ENCODE results near the gene SOX18.

SOX18 gene

DNA sequence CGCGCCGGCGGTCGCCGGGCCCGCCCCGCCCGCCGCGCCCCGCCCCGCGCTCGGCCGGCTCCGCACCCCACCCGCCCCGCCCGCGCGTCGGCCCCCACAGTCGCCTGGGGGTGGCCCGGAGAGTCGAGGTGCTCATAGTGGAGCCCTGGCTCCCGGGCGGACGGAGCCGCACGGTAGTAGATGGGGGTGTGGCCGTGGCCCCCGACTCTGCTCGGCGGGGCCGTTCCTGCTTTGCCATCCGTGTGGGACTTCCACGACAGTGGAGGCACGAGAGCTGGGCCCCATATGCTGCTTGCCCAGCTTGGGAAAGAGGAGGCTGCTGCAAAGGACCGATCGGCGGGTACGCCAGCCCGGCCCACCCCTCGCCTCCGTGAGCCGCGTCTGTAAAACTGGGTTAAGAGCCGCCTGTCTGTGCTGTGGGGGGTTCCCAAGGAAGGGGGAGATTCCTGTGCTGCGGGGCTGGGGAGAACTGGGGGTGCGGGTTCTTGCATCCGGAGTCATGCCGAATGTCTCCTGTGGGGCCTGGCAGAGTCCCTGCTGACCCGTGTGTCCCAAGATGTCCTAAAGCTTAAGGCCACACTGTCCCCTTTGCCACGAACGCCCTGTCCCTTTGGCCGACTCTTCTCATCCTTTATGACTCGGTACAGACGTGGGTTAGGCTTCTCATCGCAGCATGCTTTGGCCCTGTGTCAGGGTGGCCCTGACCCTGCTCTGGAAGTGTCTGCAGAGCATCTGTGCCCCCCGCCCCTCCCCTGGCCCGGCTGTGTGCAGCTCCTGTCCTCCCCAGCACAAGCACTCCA is 30.8 kb upstream of the SOX18 start, which contains the start of gene OPRL1:
Gene OPRL1 (plus strand): TSS at position 70 of the 800 bp plus-strand sequence. CDS start 12,639 bp downstream, outside the sequence.
- DNase-seq (ENCODE audit: low spot score) = no peak

DNA sequence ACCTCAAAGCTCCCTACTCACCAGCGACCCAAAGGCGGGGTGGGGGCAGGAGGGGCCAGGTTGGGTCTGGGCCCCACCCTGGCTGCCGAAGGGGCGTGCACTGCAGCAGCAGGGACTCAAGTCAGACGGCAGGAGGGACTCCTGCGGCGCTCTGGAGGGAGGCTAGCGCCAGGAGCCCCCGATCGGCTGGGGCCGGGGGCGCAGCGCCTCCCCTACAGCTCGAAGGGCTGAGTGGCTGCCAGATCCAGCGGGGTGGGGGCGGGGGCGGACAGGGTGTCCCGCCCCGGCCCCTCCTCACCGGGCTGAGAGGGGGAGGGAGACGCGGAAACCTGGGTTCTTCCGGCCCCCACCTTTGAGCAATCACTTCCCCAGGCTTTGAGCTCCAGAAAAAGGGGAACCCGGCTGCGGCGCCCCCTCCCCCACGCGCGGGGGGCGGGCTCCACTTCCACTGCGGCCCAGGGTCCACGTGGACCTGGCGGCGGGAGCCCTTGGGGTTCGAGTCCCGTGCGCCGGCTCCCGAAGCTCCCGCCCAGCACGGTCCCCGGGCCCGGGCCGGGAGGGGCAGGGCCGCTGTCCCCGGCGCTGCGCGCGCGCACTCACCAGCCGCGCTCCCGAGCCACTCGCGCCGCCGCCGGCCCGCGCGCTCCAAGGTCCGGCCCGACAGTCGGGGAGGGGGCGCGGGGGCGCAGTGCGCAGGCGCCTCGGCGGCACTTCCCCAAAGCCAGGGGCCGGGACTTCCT is 30.0 kb upstream of the SOX18 start, which contains the start of gene RGS19:
Gene RGS19 (minus strand): TSS at position 246 of the 740 bp plus-strand sequence. CDS start 2,632 bp downstream, outside the sequence.
- DNase-seq (ENCODE audit: low spot score) = peak; percentile 67

GRCh38 chr20:64078934-64079272 is 29.5 kb upstream of the SOX18 start:
- no peak for DNase-seq (ENCODE audit: low spot score)

DNA sequence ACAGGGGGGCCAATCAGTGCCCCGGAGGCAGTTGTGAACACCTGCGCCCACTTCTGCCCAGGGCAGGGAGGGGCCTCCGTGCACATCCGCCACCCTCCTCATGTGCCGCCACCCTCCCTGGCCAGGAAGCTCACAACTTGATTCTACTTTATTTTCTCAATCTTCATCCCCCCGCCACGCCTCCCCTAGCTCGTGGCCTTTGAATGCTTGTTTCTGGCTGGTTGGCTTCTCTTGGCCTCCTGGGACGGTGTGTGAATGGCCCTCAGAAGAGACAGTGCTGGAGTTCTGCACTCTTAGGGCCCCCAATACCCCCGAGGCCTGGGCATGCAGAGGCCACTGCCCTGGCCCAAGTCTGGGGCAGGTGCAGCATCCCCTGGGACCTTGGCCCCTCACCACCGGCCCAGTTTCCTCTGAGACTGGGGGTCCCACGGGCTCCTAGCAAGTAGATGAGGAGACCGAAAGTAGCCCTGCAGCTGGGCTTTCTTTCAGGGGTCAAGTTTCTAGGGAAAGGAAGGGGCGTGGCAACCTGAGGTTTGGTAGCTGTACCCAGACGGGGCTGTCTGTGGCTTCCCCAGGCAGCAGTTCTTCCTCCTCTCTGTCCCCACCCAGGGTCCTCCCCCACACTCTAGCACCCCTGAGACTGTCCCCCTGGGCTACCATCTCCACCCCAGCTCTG is 28.6 kb upstream of the SOX18 start:
- peak; percentile 61 for DNase-seq (ENCODE audit: low spot score)

DNA sequence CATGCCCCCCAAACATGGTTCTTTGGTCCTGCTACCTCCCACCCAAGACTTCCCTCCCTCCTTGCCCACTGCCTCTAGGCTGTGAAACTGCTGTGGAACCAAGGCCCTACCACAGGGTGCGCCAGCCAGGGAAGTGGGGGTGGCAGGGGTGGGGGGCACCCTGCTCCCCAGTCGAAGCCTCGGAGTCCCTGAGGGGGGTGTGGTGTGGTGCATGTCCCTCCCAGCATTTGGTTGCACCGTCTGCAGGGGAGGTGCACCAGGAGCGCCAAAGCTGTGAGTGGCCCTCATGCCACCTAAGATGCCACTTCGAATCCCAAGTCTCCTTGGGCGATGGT is 28.1 kb upstream of the SOX18 start:
- no peak for DNase-seq (ENCODE audit: low spot score)

DNA sequence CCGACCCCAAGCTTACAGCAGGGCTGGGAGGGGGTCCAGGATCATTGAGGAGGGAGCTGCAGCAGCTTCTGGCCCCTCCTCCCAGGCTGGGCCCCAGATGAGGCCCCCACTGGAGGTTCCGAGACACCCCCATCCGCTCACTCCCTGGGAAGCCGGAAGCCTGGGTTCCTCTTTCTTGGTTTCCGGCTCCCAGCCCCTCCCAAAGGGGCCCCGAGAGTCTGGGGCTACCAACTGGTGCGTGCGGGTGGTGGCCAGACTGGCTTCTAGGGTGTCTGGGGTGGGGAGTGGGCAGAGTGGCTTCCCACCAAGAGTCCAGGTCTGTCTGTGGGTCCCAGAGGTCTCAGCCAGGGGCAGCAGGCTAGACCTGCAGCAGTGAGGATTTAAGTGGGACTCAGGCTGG is 27.7 kb upstream of the SOX18 start:
- no peak for DNase-seq (ENCODE audit: low spot score)

- DNase-seq (ENCODE audit: low spot score) = no peak
Measured at GRCh38 chr20:64076061-64076997, 26.9 kb upstream of the SOX18 start.

GRCh38 chr20:64075556-64075955 is 26.1 kb upstream of the SOX18 start:
- DNase-seq (ENCODE audit: low spot score) = no peak

DNA sequence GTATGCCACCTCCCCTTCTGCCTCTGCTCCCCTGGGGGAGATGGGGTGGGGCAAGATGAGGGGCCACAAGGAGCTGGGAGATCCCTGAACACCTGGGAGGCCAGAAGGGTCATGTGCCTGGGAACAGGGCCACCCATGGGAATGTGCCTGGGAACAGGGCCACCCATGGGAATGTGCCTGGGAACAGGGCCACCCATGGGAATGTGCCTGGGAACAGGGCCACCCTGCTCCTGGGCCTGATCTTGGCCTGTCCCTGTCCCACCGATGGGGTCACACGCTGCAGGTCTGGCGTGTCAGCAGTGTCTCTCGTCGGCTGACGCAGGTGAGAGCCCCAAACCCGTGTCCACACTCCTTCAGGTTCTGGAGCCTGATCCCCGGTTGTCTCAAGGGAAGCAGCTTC is 25.5 kb upstream of the SOX18 start:
- no peak for DNase-seq (ENCODE audit: low spot score)

DNA sequence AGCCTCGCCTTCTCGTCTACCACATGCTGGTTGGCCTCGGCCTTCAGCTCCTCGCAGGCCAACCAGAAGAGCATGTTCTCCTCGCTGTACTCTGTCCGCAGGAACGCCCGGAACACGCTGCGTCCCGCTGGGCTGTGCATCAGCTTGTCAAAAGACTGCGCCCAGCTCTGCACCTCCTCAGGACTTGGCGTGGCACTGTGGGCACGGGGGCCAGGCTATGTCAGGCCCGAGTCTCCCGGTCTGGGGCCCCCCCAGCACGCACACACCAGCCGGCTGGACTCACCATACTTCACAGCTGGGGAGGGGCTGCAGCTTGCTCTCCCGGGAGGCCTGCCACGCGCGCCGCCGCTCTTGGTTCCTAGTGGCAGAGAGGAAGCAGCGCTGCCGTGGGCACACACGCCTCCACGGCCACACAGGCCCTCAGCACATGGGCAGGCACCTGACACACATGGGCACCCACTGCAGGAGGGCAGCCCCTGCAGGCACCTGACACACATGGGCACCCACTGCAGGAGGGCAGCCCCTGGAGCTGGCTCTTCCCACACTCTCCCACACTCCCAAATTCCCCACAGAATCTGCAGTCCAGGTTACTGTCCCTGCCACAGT is 24.8 kb upstream of the SOX18 start:
- no peak for DNase-seq (ENCODE audit: low spot score)

DNA sequence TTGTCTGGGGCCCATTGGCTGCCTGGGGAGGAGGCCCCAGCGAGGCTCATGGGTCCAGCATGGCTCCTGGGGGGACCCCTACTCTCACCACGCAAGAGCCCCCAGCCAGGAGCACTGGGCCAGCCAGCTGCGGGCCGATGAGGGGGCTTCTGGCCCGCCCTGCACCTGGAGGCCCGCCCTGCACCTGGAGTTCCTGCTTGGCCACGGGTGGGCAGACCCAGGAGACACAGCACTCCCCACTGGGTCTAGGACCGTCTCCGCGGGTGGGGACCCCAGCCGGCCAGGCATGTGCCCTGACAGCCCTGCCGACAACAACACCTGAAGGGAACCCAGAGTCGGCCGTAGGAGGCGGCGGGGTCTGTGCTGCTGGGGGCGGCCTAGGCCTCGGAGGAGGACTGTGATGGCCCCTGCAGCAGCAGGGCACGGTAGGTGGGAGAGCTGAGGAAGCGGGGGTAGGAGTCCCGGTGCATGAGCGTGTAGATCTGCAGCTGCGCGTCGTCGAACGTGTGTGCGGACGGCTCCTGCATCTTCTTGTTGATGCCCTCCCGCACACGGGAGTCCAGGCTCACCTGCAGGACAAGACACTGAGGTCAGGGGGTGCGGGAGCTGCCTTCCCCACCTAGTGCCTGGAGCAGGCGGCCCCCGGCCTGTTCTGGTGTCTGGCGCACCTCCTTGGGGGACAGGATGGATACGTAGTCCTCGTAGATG is 24.2 kb upstream of the SOX18 start:
- DNase-seq (ENCODE audit: low spot score) = no peak

- no peak for DNase-seq (ENCODE audit: low spot score)
Measured at GRCh38 chr20:64072498-64073063, 23.1 kb upstream of the SOX18 start.

DNA sequence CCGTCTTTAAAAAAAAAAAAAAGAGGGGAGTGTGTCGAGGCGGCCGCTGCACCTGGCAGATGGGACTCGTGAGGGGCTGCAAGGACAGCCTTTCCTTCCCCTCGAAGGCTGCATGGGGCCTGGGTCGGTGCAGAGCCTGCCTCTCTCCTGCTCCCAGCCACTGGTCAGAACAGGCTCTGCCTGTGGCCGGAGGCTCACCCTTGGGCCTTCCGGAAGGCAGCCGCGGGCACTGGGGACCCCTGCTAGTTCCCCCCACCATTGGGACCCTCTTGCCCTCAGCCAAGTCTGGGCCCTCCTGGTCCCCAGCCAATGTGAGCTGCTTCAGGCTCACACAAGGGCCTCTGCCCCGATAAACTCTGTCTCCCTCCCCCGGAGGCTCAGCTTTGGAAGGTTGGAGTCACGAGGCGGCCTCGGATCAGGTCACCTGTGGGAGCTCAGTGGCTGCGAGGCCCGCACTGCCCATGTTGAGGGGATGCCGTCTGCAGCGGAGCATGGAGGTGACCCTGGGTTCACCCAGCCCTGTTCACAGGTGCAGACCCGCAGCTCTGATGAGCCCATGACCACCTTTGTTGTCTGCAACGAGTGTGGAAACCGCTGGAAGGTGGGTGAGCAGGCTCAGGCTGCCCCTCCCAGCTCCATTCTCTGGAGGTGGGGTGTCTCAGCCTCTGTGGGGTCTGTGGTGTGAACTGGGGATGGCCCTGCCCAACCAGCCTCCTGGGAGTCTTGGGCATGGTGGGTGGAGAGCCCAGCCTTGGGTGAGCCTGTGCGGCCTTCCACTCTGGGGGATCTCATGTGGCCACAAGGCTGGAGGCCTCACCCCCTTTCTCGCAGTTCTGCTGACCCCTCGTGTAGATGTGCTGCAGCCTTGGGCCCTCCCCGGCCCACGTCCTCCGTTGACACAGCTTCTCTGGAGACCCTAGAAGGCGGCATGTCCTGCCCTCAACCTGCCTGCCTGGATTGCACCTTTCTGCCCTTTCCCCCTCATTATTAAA is 22.2 kb upstream of the SOX18 start:
- no peak for DNase-seq (ENCODE audit: low spot score)

DNA sequence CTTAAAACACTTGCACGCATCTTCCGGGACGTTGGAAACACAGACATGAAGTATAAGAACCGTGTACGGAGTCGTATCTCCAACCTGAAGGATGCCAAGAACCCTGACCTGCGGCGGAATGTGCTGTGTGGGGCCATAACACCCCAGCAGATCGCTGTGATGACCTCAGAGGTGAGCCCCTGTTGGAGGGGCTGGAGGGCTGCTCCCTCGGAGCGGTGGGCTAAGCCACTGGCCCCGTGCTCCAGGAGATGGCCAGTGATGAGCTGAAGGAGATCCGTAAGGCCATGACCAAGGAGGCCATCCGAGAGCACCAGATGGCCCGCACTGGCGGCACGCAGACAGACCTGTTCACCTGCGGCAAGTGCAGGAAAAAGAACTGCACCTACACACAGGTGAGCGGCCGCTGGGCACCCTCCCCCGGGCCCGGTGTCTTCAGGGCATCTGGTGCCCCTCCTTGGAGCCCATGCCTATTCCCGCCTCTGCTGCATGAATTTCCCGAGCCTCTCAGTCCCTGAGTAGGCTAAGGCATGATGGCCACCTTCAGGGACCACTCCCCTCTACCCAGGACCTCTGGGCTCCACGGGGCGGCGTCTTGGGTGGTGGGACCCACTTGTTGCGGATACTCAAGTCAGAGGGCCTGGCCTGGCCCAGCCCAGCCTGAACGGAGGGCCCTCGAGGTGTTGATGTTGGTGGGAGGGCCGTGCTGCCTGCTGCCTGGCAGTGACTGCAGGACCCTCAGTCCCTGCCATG is 21.0 kb upstream of the SOX18 start:
- DNase-seq (ENCODE audit: low spot score) = no peak

GRCh38 chr20:64069614-64070243 is 20.3 kb upstream of the SOX18 start:
- DNase-seq (ENCODE audit: low spot score) = no peak

DNA sequence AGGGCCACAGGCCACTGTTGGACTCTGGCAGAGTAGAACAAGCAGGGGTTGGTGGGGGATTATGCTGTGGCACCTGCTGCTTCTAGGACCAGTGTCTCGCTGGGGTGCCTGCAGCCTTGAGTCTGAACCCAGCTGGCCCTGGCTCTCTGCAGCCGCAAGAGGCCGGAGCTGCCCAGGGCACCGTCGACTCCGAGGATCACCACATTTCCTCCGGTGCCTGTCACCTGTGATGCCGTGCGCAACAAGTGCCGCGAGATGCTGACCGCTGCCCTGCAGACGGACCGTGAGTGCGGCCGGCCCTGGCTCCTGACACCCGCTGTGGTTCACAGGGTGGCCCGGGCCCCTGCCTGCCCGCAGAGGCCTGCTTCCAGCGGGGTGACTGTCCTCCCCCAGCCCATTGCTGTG is 19.8 kb upstream of the SOX18 start:
- no peak for DNase-seq (ENCODE audit: low spot score)

DNA sequence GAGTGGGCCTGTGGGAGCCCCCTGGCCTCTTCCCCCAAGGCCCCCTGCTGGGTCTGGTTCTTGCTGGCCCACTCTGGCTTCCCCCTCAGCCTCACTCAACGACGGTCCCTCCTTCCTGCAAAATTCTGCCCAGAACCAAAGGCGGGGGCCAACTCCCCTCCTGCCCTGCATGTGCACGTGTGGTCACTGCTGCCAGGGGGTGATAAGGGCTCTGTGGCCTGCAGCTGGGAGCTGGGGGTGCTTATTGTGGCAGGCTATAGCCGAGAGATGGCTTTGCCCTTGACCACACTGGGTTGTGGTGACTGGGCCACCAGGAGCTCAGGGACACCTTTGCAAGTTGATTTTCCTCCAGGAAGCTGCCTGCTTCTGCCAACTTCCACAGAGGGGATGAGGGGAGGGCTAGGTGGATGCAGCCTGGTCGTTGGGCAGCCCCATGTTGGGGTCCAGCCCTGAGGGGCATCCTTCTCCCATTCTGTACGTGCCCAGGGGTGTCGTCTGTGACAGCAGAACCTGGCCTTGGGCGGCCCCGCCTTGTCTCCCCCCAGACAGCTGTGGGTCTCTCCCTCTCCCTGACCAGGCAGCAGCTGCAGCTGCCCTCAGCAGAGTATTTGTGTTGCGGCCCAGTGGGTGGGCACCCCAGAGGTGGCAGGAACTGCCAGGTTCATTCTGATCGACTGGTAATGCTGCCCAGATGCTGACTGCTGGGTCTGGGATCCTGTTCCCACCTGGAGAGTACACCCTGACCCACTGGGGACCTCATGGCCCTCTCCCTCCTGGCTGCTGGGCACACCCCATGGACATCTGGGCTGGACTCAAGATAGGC is 19.2 kb upstream of the SOX18 start:
- no peak for DNase-seq (ENCODE audit: low spot score)

Measured in Ammon's horn (tissue), 1 donor.